ENCODE results near the gene PPARGC1A. TPM values are rescaled to one million over a fixed set of nuclear protein-coding genes. Genes with fewer than 3 reads are reported as not detected.

PPARGC1A gene
- total and polyA plus RNA-seq, 2 of the 13 experiments (the other 11 are each of a cell fraction or from before 2014, with no cell fraction given): 20.7 to 37.3 TPM

DNA sequence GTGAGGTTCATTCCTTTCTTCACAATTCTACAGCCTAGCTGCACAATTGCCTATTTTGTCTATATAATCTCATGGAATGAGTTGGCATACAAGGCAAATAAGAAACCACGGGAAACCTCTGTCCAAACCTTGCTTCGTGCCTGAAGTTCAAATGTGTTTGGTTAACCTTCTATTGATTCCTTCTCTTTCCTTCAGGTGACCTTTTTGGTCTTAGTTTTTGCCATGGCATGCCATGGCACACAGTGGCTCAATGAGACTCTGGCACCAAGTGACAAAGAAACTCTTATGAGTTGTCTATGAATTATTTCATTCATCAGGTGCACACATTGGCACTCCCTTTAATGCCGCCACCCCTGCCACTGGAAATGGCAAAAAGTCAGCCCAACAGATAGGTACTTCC, 101.8 kb downstream of the PPARGC1A start (continued):
- TF ChIP-seq, protein P1, sequence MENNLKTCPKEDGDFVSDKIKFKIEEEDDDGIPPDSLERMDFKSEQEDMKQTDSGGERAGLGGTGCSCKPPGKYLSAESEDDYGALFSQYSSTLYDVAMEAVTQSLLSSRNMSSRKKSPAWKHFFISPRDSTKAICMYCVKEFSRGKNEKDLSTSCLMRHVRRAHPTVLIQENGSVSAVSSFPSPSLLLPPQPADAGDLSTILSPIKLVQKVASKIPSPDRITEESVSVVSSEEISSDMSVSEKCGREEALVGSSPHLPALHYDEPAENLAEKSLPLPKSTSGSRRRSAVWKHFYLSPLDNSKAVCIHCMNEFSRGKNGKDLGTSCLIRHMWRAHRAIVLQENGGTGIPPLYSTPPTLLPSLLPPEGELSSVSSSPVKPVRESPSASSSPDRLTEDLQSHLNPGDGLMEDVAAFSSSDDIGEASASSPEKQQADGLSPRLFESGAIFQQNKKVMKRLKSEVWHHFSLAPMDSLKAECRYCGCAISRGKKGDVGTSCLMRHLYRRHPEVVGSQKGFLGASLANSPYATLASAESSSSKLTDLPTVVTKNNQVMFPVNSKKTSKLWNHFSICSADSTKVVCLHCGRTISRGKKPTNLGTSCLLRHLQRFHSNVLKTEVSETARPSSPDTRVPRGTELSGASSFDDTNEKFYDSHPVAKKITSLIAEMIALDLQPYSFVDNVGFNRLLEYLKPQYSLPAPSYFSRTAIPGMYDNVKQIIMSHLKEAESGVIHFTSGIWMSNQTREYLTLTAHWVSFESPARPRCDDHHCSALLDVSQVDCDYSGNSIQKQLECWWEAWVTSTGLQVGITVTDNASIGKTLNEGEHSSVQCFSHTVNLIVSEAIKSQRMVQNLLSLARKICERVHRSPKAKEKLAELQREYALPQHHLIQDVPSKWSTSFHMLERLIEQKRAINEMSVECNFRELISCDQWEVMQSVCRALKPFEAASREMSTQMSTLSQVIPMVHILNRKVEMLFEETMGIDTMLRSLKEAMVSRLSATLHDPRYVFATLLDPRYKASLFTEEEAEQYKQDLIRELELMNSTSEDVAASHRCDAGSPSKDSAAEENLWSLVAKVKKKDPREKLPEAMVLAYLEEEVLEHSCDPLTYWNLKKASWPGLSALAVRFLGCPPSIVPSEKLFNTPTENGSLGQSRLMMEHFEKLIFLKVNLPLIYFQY (CRISPR knock-in tag; IDR thresholded peaks at IDR 0.05; ENCODE audit: borderline replicate concordance): no peak
- TF ChIP-seq IRF9 (CRISPR knock-in tag; IDR thresholded peaks at IDR 0.05; ENCODE audit: borderline replicate concordance): no peak
- TF ChIP-seq MAFK (conservative IDR thresholded peaks at IDR 0.05 in 1 of 2, IDR thresholded peaks at IDR 0.05 in 1 of 2; ENCODE audit: low read length in 2 of 2): no peak
- peak; percentile 64; the same call in 1 of the 2 replicates for TF ChIP-seq HIC2 (CRISPR knock-in tag; IDR thresholded peaks at IDR 0.05; ENCODE audit: low read depth)
- TF ChIP-seq ZNF317 (CRISPR knock-in tag; IDR thresholded peaks at IDR 0.05): no peak
- no peak for TF ChIP-seq TBP (CRISPR knock-in tag; IDR thresholded peaks at IDR 0.05)
- TF ChIP-seq ZBTB46 (CRISPR knock-in tag; IDR thresholded peaks at IDR 0.05; ENCODE audit: borderline replicate concordance): no peak
- peak; percentile 90 for TF ChIP-seq NR2F6 (IDR thresholded peaks at IDR 0.05)
- peak; percentile 78 for TF ChIP-seq NR2F6 (CRISPR knock-in tag; IDR thresholded peaks at IDR 0.05)
- no peak for TF ChIP-seq ZNF251 (CRISPR knock-in tag; IDR thresholded peaks at IDR 0.05)
- TF ChIP-seq MXD1 (CRISPR knock-in tag; IDR thresholded peaks at IDR 0.05): no peak
- no peak for TF ChIP-seq KDM5A (IDR thresholded peaks at IDR 0.05; ENCODE audit: borderline replicate concordance, low read length)
- peak; percentile 96 for TF ChIP-seq ZBTB37 (CRISPR knock-in tag; IDR thresholded peaks at IDR 0.05)
- peak in 1 of 2 experiments; percentile 25; a peak in 1 of 4 replicates for TF ChIP-seq NR2F1 (CRISPR knock-in tag; IDR thresholded peaks at IDR 0.05)
- TF ChIP-seq CHCHD3 (CRISPR knock-in tag; IDR thresholded peaks at IDR 0.05): no peak
- TF ChIP-seq ZNF704 (CRISPR knock-in tag; IDR thresholded peaks at IDR 0.05; ENCODE audit: borderline replicate concordance): no peak
- no peak for TF ChIP-seq NFKB2 (CRISPR knock-in tag; IDR thresholded peaks at IDR 0.05; ENCODE audit: borderline replicate concordance)
- no peak for TF ChIP-seq ZNF552 (CRISPR knock-in tag; IDR thresholded peaks at IDR 0.05; ENCODE audit: borderline replicate concordance)

Measured in HepG2 (cell line).